ENCODE data around the gene SERGEF. TPM values are rescaled to one million over a fixed set of nuclear protein-coding genes. Genes with fewer than 3 reads are reported as not detected.

Gene SERGEF
- total and polyA plus RNA-seq, 2 of the 13 experiments (the other 11 are each of a cell fraction or from before 2014, with no cell fraction given): 54.5 to 114 TPM

GRCh38 chr11:17780668-17781067 lies 232.2 kb downstream of the SERGEF start:
- Histone ChIP-seq H3K9me3 (ENCODE audit: low read length) (no peaks in the 10 kb centered on the region), H3K27ac (ENCODE audit: extremely low read length, insufficient read depth, low read length) (no peak overlapping the region), H3K4me3 (replicated peaks in 1 of 3; ENCODE audit: insufficient read depth in 1 of 3, low read depth in 2 of 3, low read length in 3 of 3) (no peak overlapping the region), H3K36me3 (replicated peaks in 1 of 2; ENCODE audit: control insufficient read depth in 1 of 2, insufficient read depth in 2 of 2, low read length in 2 of 2) (no peaks in the 10 kb centered on the region; a peak in 2 of 5 replicates), H4K20me1 (ENCODE audit: insufficient read depth, low read length) (no peaks in the 10 kb centered on the region), H3K27me3 (ENCODE audit: control insufficient read depth in 1 of 2, insufficient read depth in 2 of 2, low read length in 2 of 2) (peaks cover 0 to 1% of the 10 kb centered on the region in 2 experiments; a peak in 1 of 5 replicates), H2AFZ (ENCODE audit: low read length) (no peak overlapping the region), H3K9ac (ENCODE audit: insufficient read depth, low read depth, low read length) (no peak overlapping the region), H3K4me1 (ENCODE audit: insufficient read depth, low read length) (0 out of 2 replicates have a peak, but pooled peaks cover 5% of the 10 kb centered on the region), H3K4me2 (ENCODE audit: low read depth, low read length) (no peak overlapping the region), H3K79me2 (ENCODE audit: insufficient read depth, low read length) (no peaks in the 10 kb centered on the region)
- no TSS peak for BruUV-seq (replicated peaks)
- intact Hi-C loops (cut with micrococcal nuclease; ENCODE audit: unreplicated experiment): no loop called here
- TF ChIP-seq ZNF597 (CRISPR knock-in tag; IDR thresholded peaks at IDR 0.05) (no peak), ZNF609 (CRISPR knock-in tag; IDR thresholded peaks at IDR 0.05; ENCODE audit: borderline replicate concordance) (no peak), ZXDC (CRISPR knock-in tag; IDR thresholded peaks at IDR 0.05) (no peak), ATF6 (CRISPR knock-in tag; conservative IDR thresholded peaks at IDR 0.05) (no peak), HMGA1 (CRISPR knock-in tag; conservative IDR thresholded peaks at IDR 0.05) (no peak)
- FAIRE-seq (no peak), DNase-seq (ENCODE audit: low spot score) (no peak), ATAC-seq (no peak)
- POLR2A ChIA-PET: no interaction called here
- 85% methylated on average over 7 of the region's 15 CpGs for WGBS (ENCODE audit: low lambda C conversion rate)
- in situ Hi-C loops (cut with HindIII; ENCODE audit: extremely low pct_ligation_motif_present, low pct_unique_long_range_greater_than_20kb): no loop called here
- CTCF ChIA-PET (ENCODE audit: low intra/inter-chr PET ratio, low total read pairs): interaction anchor here (2.4 kb wide), 1 partner anchor 20 kb away, joined by 11 read pairs; no protein-coding TSS in a partner anchor
